GM12801 (cell line): ENCODE data around the gene IMPACT.

Experiments
- CTCF ChIP-seq: IDR thresholded peaks from one replicate; pipeline ENCODE4 v1.5.1; 2011; ENCODE audit warnings: control low read depth; ENCODE audit not compliant: insufficient read length; ENCODE audit errors: extremely low read depth

The IMPACT gene

GRCh38 chr18:24396082-24396633 is 30.3 kb upstream of the IMPACT start:
- TF ChIP-seq CTCF, result no peak

GRCh38 chr18:24397131-24397693 is 29.3 kb upstream of the IMPACT start:
- TF ChIP-seq CTCF, result no peak

DNA sequence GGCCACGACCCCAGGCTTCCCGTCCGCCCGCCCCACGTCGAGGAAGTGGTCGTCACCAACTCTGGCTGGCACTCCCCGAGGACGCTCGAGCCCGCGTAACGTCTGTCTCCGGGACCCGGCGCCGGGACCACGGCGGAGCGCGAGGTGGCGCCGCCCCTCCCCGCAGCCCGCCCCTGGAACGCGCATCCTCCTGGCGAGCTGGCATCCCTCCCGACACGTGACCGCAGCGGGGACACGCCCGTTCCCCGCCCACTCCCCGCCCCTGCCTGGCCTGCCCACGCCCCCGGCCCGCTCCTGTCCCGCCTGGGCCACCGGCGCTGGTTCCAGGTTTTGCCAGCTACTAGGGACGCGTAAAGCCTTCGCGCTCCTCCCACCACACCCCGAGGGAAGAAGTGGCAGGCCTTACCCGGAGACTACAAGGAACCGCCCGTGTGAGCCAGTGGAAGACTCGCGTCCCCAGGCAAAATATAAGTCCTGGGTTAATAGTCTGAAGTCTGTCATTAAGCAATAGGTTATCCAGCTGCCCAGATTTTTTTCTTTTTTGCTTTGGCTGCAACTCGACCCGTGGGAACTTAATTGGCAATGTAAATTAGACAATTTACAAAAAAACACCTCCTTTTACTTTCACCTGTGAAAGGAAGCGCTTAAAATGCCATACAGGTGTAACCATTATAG is 28.6 kb upstream of the IMPACT start, which contains the start of gene OSBPL1A:
Gene OSBPL1A (minus strand): TSS at position 131 of the 675 bp plus-strand sequence. CDS start 20,291 bp downstream, outside the sequence.
- TF ChIP-seq CTCF, result no peak

DNA sequence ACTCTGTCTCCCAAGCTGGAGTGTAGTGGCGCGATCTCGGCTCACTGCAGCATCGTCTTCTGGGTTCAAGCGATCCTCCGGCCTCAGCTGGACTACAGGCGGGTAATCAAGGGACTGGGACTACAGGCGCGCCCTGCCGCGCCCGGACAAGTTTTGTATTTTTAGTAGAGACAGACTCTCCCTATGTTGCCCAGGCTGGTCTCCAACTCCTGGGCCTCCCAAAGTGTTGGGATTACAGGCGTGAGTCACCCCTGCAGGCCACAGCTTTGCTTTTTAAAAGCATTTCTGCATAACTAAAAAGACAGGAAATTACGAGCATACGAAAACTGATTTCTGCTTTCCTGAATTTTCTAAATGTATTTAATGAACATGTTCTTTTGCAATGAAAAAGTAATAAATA is 27.9 kb upstream of the IMPACT start:
- no peak for TF ChIP-seq CTCF

DNA sequence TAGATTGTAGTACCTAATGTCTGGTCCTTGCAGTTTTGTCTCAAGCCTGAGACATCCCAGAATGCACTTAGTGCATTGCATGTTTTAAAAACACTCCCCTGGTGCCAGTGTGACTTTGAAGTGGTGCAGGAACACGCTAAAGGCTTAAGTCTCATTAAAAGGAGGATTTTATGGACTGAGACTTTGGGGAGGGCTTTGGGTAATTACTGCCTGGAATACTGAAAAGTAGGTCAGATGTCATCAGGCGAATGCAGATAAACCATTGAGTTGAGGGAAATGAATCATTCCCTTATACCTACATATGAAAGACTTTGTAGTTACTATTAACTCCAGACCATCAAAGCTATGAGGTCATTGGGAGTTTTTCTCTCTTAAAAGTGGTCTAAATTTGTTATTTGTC is 25.9 kb upstream of the IMPACT start:
- no peak for TF ChIP-seq CTCF

DNA sequence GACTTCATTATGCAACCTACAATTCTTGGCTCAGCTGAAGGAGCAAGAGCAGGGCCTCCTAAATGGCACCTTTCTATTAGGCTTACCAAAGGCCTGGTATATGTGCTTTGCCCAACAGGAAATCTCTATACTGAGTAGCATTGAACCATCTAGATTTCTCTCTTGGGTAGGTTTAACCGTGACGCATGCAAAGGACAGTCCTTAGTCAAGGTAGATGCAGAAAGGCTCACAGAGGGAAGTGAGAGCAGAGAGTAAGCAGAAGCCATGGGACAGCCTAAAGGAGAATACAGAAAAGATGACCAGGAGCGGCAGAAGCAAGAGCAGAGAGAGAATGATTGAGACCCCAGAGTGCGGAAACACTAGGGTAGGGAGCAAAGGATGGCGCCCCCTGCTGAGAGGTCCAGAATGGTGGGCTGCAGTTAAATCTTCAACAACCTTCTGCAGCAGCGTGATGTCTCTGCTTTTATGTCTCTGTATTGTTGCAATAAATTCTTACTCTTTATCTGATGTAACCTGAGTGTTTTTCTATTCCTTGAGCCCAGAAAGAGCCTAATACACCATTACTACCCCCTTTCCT is 24.2 kb upstream of the IMPACT start:
- TF ChIP-seq CTCF, result no peak

DNA sequence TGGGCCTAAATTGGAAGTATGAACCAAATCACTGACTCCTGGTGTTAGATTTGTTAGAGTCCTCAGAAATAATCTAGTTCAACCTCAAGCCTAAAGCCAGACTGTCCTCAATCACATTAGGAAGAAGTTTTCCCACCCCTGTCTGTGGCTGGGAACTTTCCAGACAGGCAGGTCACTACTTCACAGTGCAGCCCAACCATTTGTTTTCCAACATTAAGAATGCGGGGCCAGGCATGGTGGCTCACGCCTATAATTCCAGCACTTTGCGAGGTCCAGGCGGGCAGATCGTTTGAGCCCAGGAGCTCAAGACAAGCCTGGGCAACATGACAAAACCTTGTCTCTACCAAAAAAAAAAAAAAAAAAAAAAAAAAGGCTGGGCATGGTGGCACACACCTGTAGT is 23.4 kb upstream of the IMPACT start:
- no peak for TF ChIP-seq CTCF
